Adrenal gland (tissue), 12 donors: ENCODE results near the gene SFT2D1. TPM values are rescaled to one million over a fixed set of nuclear protein-coding genes. Genes with fewer than 3 reads are reported as not detected.
"Not testable (repeated sequence)": the region's sequence is repeated elsewhere in the genome, so short reads cannot be mapped to it uniquely, and the experiment has no call there.

Source experiments
- DNase-seq, 7 donors: peaks; one replicate each; pipeline ENCODE4 v3.0.0-alpha.2; 2019 to 2020
- H3K27ac ChIP-seq, 5 donors: fragments of 200-600 bp; sonication (generic) in 4 of 5; 1 replicate in 3 of 5; 2 replicates in 2 of 5; pipeline versions ENCODE4 v1.5.1 to v1.8.0; 2016 to 2020; ENCODE audit warnings: mild to moderate bottlenecking in 1 of 5
- H3K27me3 ChIP-seq: fragments of 200-600 bp; 2 replicates; pipeline ENCODE4 v1.8.0; 2021
- H3K36me3 ChIP-seq, 2 donors: fragments of 200-600 bp; replicated peaks in 1 of 2; 1 replicate in 1 of 2; 2 replicates in 1 of 2; pipeline versions ENCODE4 v1.5.1 to v1.8.0; 2018 to 2022
- H3K4me1 ChIP-seq, 2 donors: fragments of 200-600 bp; replicated peaks in 1 of 2; 1 replicate in 1 of 2; 2 replicates in 1 of 2; pipeline versions ENCODE4 v1.5.1 to v1.8.0; 2018 to 2021
- H3K4me3 ChIP-seq, 4 donors: fragments of 200-600 bp; sonication (generic) in 3 of 4; one replicate each; pipeline ENCODE4 v1.5.1; 2016 to 2018
- H3K9me3 ChIP-seq, 3 donors: fragments of 200-600 bp; sonication (generic) in 1 of 3; replicated peaks in 1 of 3; 1 replicate in 2 of 3; 2 replicates in 1 of 3; pipeline versions ENCODE4 v1.5.1 to v1.8.0; 2016 to 2021
- CTCF ChIP-seq, 6 experiments: fragments of 450-650 bp in 4 of 6; fragments of 200-600 bp in 2 of 6; sonication (generic) in 1 of 6; IDR thresholded peaks; 1 replicate in 5 of 6; 2 replicates in 1 of 6; pipeline versions ENCODE4 v1.5.1 to v1.8.0; 2016 to 2021; ENCODE audit warnings: antibody characterized with exemption in 6 of 6, mild to moderate bottlenecking in 2 of 6, moderate library complexity in 1 of 6
- POLR2A ChIP-seq, 2 donors: fragments of 450-650 bp; IDR thresholded peaks; one replicate each; pipeline ENCODE4 v1.6.1; 2017; ENCODE audit warnings: antibody characterized with exemption in 2 of 2, mild to moderate bottlenecking in 2 of 2, moderate library complexity in 1 of 2
- WGBS, 4 donors: extraction: QIAGEN DNeasy Blood & Tissue Kit in 2 of 4; methylation state at CpG; one replicate each; pipeline versions ENCODE4 v1.1.5 to v1.1.7; 2013 to 2017; 5-methylcytosine and 5-hydroxymethylcytosine counted together
- intact Hi-C, 2 donors: fragments of 100-400 bp; cut with DNase I; formaldehyde crosslinking; loops; one replicate each; pipeline versions ENCODE4 v1.14.1 to v1.15.0; 2022 to 2023
- polyA plus RNA-seq, 3 donors: library from polyadenylated mRNA; stranded (reverse); fragments of 200-250 nt in 2 of 3; fragments of 350-450 nt in 1 of 3; fragmentation: Illumina TruSeq in 1 of 3; extraction: RNeasy Lipid Tissue Mini Kit (QIAGEN cat#74804) in 1 of 3; gene quantifications; one replicate each; pipeline ENCODE4 v1.2.3, GENCODE V29; 2013 to 2014
- total RNA-seq, 9 donors: library from RNA; depleted of rRNA in 4 of 9; stranded (reverse); fragments of >200 nt in 4 of 9; fragments of 120-200 nt in 1 of 9; fragmentation: NEBNext Ultra II Directional in 1 of 9; extraction: Animal tissue kit (Norgen Biotek cat#: 25700) in 1 of 9; gene quantifications; one replicate each; pipeline versions ENCODE4 v1.1.0 to v1.2.4, GENCODE V29; 2013 to 2023
- donor health status: healthy with polysubstance abuse.
- donor health status: Bipolar disorder and iron deficiency.
- donor health status: DM: yes; HTN: yes; CAD: no.
- donor health status: DM: no; HTN: no; CAD: no.
- donor health status: DM: no; HTN: no; CAD: no.
- donor health status: DM: yes; HTN: yes; CAD: no.

The SFT2D1 gene
- total and polyA plus RNA-seq, 12 donors, result 32.6 to 68.0 (median 46.2) TPM

DNA sequence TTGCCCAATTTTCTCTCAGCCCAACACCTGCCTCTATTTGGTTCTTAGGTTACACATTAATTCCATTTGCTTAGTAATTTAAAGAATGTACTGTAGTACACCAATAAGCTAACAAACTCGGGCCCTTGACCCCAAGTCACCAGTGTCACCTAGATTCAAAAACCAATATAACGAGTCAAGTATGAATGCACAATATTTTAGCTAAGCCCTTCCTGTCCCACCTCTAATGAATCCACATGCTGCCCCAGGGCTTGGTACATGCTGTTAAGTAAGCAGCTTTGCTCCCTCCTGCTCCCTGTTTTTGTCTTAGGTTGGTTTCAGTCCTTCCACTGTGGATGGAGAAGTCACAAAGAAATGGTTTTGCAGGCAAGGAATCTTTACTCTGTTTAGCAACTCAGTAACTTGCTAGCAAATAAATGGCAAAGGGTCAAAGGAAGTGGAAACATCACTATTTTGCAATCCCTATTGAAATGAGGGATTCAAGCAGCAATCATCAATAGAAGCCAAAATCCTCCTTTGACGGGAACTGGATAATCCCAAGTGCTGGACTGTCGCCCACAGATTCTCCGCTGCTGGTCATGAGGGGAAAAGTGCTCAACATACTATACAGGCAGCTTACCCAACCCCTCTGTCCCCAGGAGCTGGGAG lies 45.4 kb upstream of the SFT2D1 start:
- no peaks in the 10 kb centered on the region for H3K36me3 ChIP-seq
- intact Hi-C loops, result loop anchor here in 1 of 2 donors (5.0 kb wide), 1 partner anchor 50 kb away; no protein-coding TSS in a partner anchor
- H3K27me3 ChIP-seq, result no peaks in the 10 kb centered on the region
- H3K9me3 ChIP-seq, result no peaks in the 10 kb centered on the region
- DNase-seq, result no peak
- H3K27ac ChIP-seq, result no peak overlapping the region
- 84 to 89% (median 89%) methylated on average over 5 of the region's 5 CpGs for WGBS, 4 donors
- TF ChIP-seq POLR2A (IDR thresholded peaks at IDR 0.05) (no peak), CTCF (IDR thresholded peaks at IDR 0.05) (no peak)
- no peak overlapping the region for H3K4me3 ChIP-seq
- H3K4me1 ChIP-seq, result peaks cover 0 to 6% of the 10 kb centered on the region in 2 donors

DNA sequence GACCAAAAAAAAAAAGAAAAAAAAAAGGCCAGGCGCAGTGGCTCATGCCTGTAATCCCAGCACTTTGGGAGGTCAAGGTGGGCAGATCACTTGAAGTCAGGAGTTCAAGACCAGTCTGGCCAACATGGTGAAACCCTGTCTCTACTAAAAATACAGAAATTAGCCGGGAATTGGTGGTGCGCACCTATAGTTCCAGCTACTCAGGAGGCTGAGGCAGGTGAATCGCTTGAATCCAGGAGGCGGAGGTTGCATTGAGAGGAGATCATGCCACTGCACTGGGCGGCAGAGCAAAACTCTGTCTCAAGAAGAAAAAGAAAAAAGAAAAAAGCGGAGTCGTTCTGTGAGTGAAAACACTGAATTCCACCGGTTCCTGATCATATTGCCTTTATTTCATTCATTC lies 44.8 kb upstream of the SFT2D1 start:
- H3K27me3 ChIP-seq, H3K4me3 ChIP-seq, DNase-seq, H3K9me3 ChIP-seq, H3K4me1 ChIP-seq, H3K27ac ChIP-seq, H3K36me3 ChIP-seq: not testable (repeated sequence)
- intact Hi-C loops, result loop anchor here in 1 of 2 donors (5.0 kb wide), 1 partner anchor 50 kb away; no protein-coding TSS in a partner anchor
- WGBS, 4 donors, result 92 to 96% (median 94%) methylated on average over 9 of the region's 9 CpGs

DNA sequence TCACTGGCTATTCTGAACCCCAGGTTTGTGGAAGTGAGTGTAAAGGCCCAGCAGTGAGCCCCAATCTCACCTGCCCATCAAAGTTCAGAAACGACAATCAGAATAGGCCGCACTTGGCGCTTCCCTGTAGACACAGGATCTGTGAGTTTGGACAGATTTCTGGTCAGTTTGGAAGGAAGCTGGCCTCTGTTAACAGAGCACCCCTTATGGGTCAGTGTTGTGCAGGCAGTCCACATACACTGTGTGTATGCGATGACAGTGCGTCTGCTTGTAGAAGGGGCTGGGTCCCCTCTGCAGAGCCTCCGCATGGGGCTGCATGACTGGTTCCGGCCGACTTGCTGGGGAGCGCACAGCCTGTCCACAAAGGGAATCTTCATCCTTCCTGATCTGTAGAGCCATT lies 43.8 kb upstream of the SFT2D1 start:
- 90 to 97% (median 94%) methylated on average over 9 of the region's 9 CpGs for WGBS, 4 donors
- intact Hi-C loops, result loop anchor here in 1 of 2 donors (5.0 kb wide), 1 partner anchor 49 kb away; no protein-coding TSS in a partner anchor
- no peaks in the 10 kb centered on the region for H3K36me3 ChIP-seq
- TF ChIP-seq CTCF (IDR thresholded peaks at IDR 0.05), result no peak
- TF ChIP-seq POLR2A (IDR thresholded peaks at IDR 0.05), result no peak
- DNase-seq, result no peak
- H3K4me3 ChIP-seq, result no peak overlapping the region
- H3K27me3 ChIP-seq, result no peaks in the 10 kb centered on the region
- no peaks in the 10 kb centered on the region for H3K9me3 ChIP-seq
- no peak overlapping the region for H3K27ac ChIP-seq
- H3K4me1 ChIP-seq, result peaks cover 5 to 11% of the 10 kb centered on the region in 2 donors

DNA sequence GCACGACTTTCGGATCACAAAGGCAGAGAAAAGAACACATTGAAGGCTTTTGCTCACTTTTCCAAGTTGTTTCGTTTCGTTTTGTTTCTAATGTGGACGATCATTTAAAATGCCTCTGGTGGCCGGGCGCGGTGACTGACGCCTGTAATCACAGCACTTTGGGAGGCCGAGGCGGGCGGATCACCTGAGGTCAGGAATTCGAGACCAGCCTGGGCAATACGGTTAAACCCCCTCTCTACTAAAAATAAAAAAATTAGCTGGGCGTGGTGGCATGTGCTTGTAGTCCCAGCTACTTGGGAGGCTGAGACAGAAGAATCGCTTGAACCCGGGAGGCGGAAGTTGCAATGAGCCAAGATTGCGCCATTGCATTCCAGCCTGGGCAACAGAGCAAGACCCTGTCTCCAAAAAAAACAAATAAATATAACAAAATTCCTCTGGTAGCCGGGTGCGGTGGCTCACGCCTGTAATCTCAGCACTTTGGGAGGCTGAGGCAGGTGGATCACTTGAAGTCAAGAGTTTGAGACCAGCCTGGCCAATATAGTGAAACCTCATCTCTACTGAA lies 41.5 kb upstream of the SFT2D1 start:
- intact Hi-C loops, result loop anchor here in 1 of 2 donors (5.0 kb wide), 1 partner anchor 107 kb away; no protein-coding TSS in a partner anchor
- TF ChIP-seq CTCF (IDR thresholded peaks at IDR 0.05), result peak in 5 of 6 experiments; percentile 36 to 63 (median 40)
- not testable (repeated sequence) for H3K36me3 ChIP-seq, H3K27me3 ChIP-seq, H3K9me3 ChIP-seq
- peak overlapping the region; percentile 63 to 96 (median 91) for H3K27ac ChIP-seq
- peak overlapping the region; percentile 68 to 94 (median 74) for H3K4me3 ChIP-seq
- 17 to 21% (median 18%) methylated on average over 19 to 22 of the region's 22 CpGs for WGBS, 4 donors
- H3K4me1 ChIP-seq, result peaks cover 6 to 20% of the 10 kb centered on the region in 2 donors
- DNase-seq, result peak in 6 of 7 donors; percentile 43 to 74 (median 60)
